HG03520 (cell line): Measurements from ENCODE around the gene GNPTAB.

Experiments used
- ATAC-seq: cut with Tn5 transposase; IDR thresholded peaks from one replicate; pipeline ENCODE4 v1.9.1; 2021; ENCODE audit warnings: mild to moderate bottlenecking, moderate library complexity; ENCODE audit not compliant: unreplicated experiment

Gene GNPTAB

GRCh38 chr12:101809208-101809607 is 21.6 kb downstream of the GNPTAB start:
- no peak for ATAC-seq

GRCh38 chr12:101806265-101806664 is 24.5 kb downstream of the GNPTAB start:
- ATAC-seq = no peak

GRCh38 chr12:101804409-101804808 is 26.4 kb downstream of the GNPTAB start:
- no peak for ATAC-seq

GRCh38 chr12:101803978-101804377 is 26.8 kb downstream of the GNPTAB start:
- no peak for ATAC-seq

DNA sequence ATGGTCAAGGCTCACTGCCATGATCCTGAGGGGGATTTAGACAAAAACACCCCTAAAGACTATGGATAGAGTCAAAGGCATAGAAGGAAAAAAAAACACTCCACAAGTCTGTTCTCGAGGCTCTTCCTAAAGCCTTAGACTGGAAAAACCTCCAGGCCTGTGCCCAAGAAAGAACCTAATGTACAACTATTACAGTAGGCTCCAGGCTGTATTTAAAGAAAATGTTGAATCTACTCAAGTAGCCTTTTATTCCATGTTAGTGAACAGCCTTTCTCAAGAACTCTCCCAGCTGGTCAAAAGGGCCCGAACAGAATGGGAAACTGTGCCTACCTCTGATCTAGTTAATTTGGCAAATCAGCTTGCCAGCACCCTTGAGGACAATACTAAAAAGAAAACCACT is 28.3 kb downstream of the GNPTAB start:
- no peak for ATAC-seq

GRCh38 chr12:101799774-101800173 is 31.0 kb downstream of the GNPTAB start:
- no peak for ATAC-seq

DNA sequence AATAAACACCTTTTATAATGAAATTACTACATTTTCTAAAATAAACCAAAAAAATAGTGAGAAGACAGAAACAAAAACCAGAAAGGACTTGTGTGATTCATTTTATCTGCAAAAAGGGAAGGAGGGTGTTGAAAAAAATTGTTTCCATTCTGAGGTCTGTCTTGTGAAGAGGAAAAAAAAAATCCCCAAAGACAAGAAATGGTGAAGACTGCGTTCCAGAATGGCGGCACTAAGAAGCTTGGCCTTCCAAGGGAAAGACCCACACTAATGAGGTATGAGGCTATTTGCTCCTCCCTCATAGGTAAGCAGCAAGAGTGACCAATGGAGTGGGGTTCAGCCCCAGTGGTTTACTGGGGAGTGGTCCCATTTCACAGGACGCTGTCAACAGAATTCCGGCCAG is 35.0 kb downstream of the GNPTAB start:
- no peak for ATAC-seq

DNA sequence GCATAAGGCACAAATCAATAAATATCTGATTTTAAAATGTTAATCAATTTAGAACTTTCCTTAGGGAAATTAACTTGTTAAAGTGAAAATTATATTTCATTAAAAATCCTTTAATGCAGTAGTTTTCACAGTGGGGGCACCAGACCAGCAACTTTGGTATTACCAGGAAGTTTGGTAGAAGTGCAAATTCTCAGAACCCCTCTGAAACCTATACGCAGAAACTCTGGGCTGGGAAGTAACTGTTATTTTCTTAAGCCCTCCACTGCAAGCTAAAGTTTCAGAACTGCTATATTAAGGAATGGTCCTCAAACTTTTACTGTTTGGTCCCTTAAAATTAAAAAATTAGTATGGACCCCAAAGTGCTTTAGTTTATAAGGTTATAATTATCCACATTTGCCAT is 35.7 kb downstream of the GNPTAB start:
- ATAC-seq = no peak

DNA sequence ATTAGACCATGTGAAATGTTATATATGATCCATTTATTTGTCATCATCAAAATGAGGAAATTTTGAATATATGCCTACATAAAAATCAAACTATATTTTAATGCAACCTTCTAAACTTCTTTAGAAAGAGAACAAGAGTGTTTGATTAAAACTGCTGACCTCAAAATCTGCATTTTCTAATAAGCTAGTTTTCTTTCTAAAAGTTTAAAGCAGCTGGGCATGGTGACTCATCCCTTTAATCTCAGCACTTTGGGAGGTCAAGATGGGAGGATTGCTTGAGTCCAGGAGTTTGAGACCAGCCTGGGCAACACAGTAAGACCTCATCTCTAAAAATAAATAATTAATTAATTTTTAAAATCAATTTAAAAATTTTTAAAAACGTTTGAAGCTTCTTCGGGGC is 36.2 kb downstream of the GNPTAB start:
- no peak for ATAC-seq

- peak; percentile 53 for ATAC-seq
Observed at GRCh38 chr12:101793401-101793800, 37.4 kb downstream of the GNPTAB start.

DNA sequence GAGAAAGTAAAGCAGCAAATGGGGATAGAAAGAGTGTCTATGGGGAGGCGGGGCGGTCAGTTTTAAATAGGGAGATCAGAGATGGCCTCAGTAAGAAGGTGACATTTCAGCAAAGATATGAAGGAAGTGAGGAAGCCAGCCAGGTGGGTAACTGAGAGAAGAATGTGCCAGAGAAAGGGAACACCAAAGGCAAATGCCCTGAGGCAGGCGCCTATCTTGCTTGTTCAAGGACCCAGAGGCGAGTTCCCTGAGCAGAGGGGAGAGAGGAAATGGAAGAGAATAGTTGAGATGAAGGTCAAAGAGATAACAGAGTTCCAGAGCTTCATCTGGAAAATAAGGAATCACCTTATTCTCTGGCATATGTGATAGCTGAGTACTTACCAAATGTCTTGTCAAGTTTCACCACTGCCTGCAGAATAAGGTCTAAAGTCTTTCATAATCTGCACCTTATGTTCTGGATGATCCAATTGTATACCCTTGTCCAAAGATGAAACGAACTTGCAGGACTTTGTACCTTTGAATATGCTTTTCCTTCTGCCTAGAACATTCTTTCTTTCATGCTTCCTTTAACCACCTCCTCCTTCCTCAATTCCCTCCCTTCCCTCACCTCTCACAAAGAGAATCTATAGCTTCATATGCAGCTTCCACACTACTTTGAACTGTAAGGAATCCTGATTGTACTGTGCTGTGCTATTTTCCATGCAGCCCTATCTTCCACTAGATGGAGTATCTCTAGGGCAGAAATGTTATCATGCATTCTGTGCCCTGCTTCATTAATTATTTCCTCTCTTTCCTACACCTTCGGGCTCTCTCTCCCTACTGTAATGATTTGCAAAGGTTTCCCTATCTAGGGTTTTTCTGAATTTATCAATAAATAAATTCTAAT is 38.5 kb downstream of the GNPTAB start:
- ATAC-seq = no peak

DNA sequence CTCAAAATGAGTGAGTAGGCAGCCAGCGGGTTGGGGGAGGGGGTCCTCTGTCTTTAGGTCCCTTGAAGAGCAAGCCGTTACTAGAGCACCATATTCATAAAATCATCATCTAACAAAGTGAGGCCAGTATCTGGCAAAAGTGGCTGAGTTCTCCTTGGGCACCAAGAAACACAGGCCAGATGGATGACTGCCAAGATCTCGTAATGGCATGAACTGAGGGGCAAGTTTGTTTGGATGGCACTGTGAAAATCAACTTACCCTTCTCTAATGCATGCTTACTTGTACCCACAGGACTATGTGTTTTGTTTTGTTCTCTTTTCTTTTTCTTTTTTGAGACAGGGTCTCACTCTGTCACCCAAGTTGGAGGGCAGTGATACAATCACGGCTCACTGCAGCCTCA is 41.6 kb downstream of the GNPTAB start:
- ATAC-seq = no peak

DNA sequence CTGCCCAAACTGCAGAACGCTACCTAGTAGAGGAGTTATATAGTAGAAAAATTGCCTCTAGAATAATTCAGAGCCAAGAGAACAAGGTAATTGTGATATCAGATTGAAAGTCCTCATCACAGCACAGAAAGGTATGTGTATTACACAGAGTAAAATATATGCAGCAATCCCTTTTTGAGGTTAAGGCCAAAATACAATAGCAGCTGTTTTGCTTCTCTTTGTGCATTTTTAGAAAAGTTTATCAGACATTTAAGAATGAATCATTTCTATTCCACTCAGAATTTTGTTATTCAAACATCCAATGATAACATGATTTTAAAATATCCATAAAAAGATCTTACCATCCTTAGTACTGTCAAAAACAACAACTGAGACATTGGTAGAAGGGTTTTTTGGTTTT is 45.1 kb downstream of the GNPTAB start:
- no peak for ATAC-seq

GRCh38 chr12:101784376-101784775 is 46.4 kb downstream of the GNPTAB start:
- ATAC-seq = no peak

GRCh38 chr12:101783838-101784237 is 46.9 kb downstream of the GNPTAB start:
- no peak for ATAC-seq

DNA sequence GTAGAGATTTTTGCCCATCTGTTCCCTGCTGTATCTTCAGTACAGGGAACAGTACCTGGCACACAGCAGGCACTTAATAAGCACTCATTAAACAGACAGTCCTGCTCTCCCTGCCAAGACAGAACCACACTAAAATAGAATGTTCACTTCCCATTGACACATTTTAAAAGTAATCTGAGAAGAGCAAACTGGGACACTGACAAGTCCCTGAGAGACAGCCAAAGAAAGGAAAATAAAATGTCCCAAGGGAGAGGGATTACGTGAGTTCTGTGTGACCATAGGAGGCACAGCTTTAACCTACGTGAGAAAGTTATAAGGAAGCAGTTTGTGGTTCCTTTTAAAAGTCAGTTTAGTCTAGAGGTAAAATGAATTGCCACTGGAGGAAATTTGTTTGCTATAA is 47.6 kb downstream of the GNPTAB start:
- no peak for ATAC-seq

DNA sequence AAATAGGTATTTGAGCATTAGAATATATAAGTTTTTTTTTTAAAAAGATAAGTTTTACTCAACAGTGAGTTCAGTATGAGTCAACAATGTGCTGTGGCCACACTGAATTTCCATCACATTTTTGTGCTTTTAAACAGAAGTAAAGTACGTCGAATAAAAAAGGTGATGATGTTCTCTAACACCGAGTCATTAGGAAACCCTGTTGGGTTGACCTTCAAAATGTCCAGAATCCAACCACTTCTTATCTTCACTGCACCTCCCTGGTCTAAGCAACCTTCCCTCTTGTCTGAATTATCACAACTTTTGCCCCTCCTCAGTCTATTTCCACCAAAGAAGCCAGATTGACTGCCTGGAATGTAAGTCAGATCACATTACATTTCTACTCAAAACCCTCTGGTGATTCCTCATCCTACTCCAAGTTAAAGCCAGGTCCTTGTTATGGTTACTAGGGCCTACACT is 48.5 kb downstream of the GNPTAB start:
- ATAC-seq = no peak

GRCh38 chr12:101781834-101782233 is 48.9 kb downstream of the GNPTAB start:
- no peak for ATAC-seq

DNA sequence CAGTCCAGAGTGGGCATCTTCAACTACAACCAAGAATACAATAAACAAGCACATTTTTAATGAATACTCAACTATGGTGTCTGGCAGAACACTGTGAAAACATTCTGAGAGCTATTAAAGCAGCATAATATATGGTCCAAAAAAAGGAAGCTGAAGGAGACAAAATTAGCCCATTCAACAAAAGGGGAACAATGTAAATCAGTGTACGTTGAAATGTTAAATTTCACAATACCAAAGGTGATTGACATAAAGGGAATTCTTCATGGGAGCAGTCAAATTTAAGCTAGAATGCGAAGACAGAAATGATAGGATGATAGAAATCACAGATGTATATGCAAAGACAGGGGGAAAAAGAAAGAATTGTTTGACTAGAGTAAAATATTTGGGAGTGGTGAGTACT is 50.2 kb downstream of the GNPTAB start:
- no peak for ATAC-seq

- no peak for ATAC-seq
Observed at GRCh38 chr12:101779626-101780025, 51.1 kb downstream of the GNPTAB start.

DNA sequence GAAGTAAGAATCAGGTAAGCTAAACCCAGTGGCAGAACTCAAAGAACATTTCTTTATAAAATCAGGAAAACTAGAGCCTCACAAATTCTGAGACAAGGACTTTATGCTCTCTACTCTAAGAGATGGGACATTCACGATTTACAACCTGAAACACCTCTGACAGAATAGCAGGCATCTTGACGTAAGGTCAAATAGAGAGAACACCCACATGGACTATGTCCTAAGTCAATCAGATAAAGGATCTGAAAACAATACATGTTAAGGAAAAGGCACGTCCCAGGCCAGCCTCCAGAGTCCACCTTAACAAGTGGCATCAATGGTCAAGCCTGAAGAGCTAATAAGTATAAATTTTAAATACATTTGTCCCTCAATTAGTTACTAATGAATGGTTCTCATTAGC is 51.6 kb downstream of the GNPTAB start:
- ATAC-seq = no peak

GRCh38 chr12:101777978-101778377 is 52.8 kb downstream of the GNPTAB start:
- no peak for ATAC-seq

DNA sequence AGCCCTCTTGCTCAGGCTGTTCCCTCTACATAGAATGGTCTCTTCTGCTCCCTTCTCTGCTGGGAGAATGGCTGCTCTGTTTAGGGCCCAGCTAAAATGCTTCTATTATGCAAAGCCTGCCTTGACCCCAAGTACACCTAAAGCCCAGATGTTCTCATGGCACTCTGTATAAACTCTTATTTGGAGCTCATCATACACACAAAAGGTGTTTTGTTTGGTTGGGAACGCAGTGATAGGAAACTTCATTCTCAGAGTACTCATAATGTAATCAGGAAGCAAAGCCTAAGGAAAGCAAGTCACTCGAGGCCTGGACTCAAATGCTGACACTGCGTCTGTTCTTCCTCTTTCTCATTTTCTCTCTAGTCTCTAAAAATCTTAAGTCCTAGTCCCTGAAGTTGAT is 53.3 kb downstream of the GNPTAB start:
- ATAC-seq = no peak
